Measurements from ENCODE around the gene JPH2. TPM values are rescaled to one million over a fixed set of nuclear protein-coding genes. Genes with fewer than 3 reads are reported as not detected.
A peak's percentile ranks its signal among the peaks of the same experiment; 100 is the strongest.

JPH2 gene
- total and polyA plus RNA-seq, 2 experiments from 2014 or later = 0.16 to 1.1 TPM

- H3K79me2 ChIP-seq (replicated peaks; ENCODE audit: insufficient read depth) = no peaks in the 10 kb centered on the region
- no peak overlapping the region for H3K4me2 ChIP-seq
- H3K27ac ChIP-seq (ENCODE audit: low read depth) = peak overlapping the region; percentile 39; the same call in 1 of the 2 replicates
- H2AFZ ChIP-seq = no peak overlapping the region
- no peaks in the 10 kb centered on the region for H3K9me2 ChIP-seq (ENCODE audit: insufficient read depth)
- peak; percentile 34 for DNase-seq (ENCODE audit: low spot score)
- no peaks in the 10 kb centered on the region for H3K36me3 ChIP-seq (ENCODE audit: insufficient read depth)
- peaks cover 4% of the 10 kb centered on the region; the same call in 1 of the 2 replicates for H4K20me1 ChIP-seq (replicated peaks; ENCODE audit: insufficient read depth)
- H3K27me3 ChIP-seq (ENCODE audit: insufficient read depth) = no peaks in the 10 kb centered on the region
- Mint-ChIP-seq H3K4me1 (peaks cover 27% of the 10 kb centered on the region), H3K4me3 (no peak overlapping the region), H3K36me3 (ENCODE audit: low read depth) (no peaks in the 10 kb centered on the region), H3K27me3 (ENCODE audit: insufficient read depth, low read depth, poor library complexity) (peaks cover 9% of the 10 kb centered on the region), H3K9me3 (no peaks in the 10 kb centered on the region), H3K27ac (peak overlapping the region; percentile 25; the same call in 1 of the 2 replicates)
- ATAC-seq = no peak
- no peaks in the 10 kb centered on the region for H3K4me1 ChIP-seq (ENCODE audit: insufficient read depth)
- no peaks in the 10 kb centered on the region for H3F3A ChIP-seq (replicated peaks; ENCODE audit: low read depth)
- TF ChIP-seq STAT1 (IDR thresholded peaks at IDR 0.05; ENCODE audit: unreplicated experiment) = no peak
- no peak for TF ChIP-seq ETS1 (IDR thresholded peaks at IDR 0.05)
- TF ChIP-seq EZH2phosphoT487 (IDR thresholded peaks at IDR 0.05; ENCODE audit: unreplicated experiment) = no peak
- TF ChIP-seq EZH2 (IDR thresholded peaks at IDR 0.05; ENCODE audit: low read depth, unreplicated experiment) = no peak
- no peak for TF ChIP-seq POLR2AphosphoS5 (IDR thresholded peaks at IDR 0.05; ENCODE audit: low read depth)
- no peak for TF ChIP-seq ZNF331 (CRISPR knock-in tag; IDR thresholded peaks at IDR 0.05; ENCODE audit: low read depth)
- TF ChIP-seq CTCF (conservative IDR thresholded peaks at IDR 0.05; ENCODE audit: low read depth in 2 of 2) = no peak
- TF ChIP-seq NANOG (IDR thresholded peaks at IDR 0.05; ENCODE audit: borderline replicate concordance) = no peak
- no peak for TF ChIP-seq CREB1 (CRISPR knock-in tag; IDR thresholded peaks at IDR 0.05; ENCODE audit: low read depth)
- TF ChIP-seq JUNB (IDR thresholded peaks at IDR 0.05; ENCODE audit: unreplicated experiment) = no peak
- no peak for TF ChIP-seq ZNF114 (CRISPR knock-in tag; IDR thresholded peaks at IDR 0.05)
- no peak for TF ChIP-seq REST (IDR thresholded peaks at IDR 0.05; ENCODE audit: unreplicated experiment)
- no peak for TF ChIP-seq ZNF462 (CRISPR knock-in tag; IDR thresholded peaks at IDR 0.05)
- no peak overlapping the region for H3K4me3 ChIP-seq
Observed at GRCh38 chr20:44219791-44220190, 32.8 kb upstream of the JPH2 start.

Measured in GM23338 (cell line).